SK-N-SH (cell line): Measurements from ENCODE around the gene TXNDC11. TPM values are rescaled to one million over a fixed set of nuclear protein-coding genes. Genes with fewer than 3 reads are reported as not detected.

Source experiments
- CTCF ChIA-PET: fragments of 300-600, 350-600 bp; formaldehyde crosslinking; extraction: SDS; loops from one replicate; lab custom pipeline; 2021; lab: Yijun Ruan, JAX
- POLR2A ChIA-PET: fragments of 350-600 bp; sonication (Branson Sonifier 250); formaldehyde crosslinking; extraction: SDS; loops from one replicate; lab custom pipeline; 2020; ENCODE audit warnings: antibody characterized with exemption, inconsistent platforms; lab: Yijun Ruan, JAX
- DNase-seq: peaks from one replicate; pipeline ENCODE4 v3.0.0; 2012
- H2AFZ ChIP-seq: fragments of 200-600 bp; sonication (generic); 2 replicates; pipeline ENCODE4 v1.8.1; 2016; ENCODE audit warnings: antibody characterized with exemption, mild to moderate bottlenecking, low read depth
- H3F3A ChIP-seq: fragments of 200-600 bp; sonication (generic); replicated peaks from 2 replicates; pipeline ENCODE3; 2016; ENCODE audit warnings: antibody characterized with exemption, mild to moderate bottlenecking; ENCODE audit not compliant: insufficient read depth
- H3K27ac ChIP-seq, 2 experiments: fragments of 200-500 bp in 1 of 2; fragments of 200-600 bp in 1 of 2; sonication (Bioruptor generic) in 1 of 2; sonication (generic), shearing (Covaris generic) in 1 of 2; 2 replicates each; pipeline versions ENCODE4 v1.5.1 to v1.6.1; 2014 to 2016; ENCODE audit warnings: low read depth in 2 of 2, inconsistent platforms in 1 of 2, low read length in 1 of 2, mild to moderate bottlenecking in 1 of 2, mixed read lengths in 1 of 2
- H3K27me3 ChIP-seq: fragments of 200-600 bp; sonication (generic), shearing (Covaris generic); 2 replicates; pipeline ENCODE4 v1.6.1; 2016; ENCODE audit warnings: mixed run types; ENCODE audit not compliant: insufficient read depth
- H3K36me3 ChIP-seq, 2 experiments: fragments of 200-500 bp in 1 of 2; fragments of 200-600 bp in 1 of 2; sonication (Bioruptor generic) in 1 of 2; sonication (generic) in 1 of 2; replicated peaks in 1 of 2; 2 replicates each; pipeline versions ENCODE3 to v1.5.1; 2014 to 2016; ENCODE audit warnings: low read length in 1 of 2, mild to moderate bottlenecking in 1 of 2; ENCODE audit not compliant: insufficient read depth in 2 of 2, control insufficient read depth in 1 of 2
- H3K4me1 ChIP-seq, 2 experiments: fragments of 200-500 bp in 1 of 2; fragments of 200-600 bp in 1 of 2; sonication (Bioruptor generic) in 1 of 2; sonication (generic), shearing (Covaris generic) in 1 of 2; 2 replicates each; pipeline versions ENCODE4 v1.5.1 to v1.6.1; 2014 to 2016; ENCODE audit warnings: low read depth in 1 of 2, low read length in 1 of 2, mixed run types in 1 of 2; ENCODE audit not compliant: insufficient read depth in 2 of 2, control insufficient read depth in 1 of 2
- H3K4me2 ChIP-seq: fragments of 200-600 bp; sonication (generic), shearing (Covaris generic); 2 replicates; pipeline ENCODE4 v1.6.1; 2017; ENCODE audit warnings: mixed run types
- H3K4me3 ChIP-seq, 2 experiments: fragments of 200-500 bp in 1 of 2; fragments of 200-600 bp in 1 of 2; sonication (Bioruptor generic) in 1 of 2; sonication (generic), shearing (Covaris generic) in 1 of 2; 2 replicates each; pipeline versions ENCODE4 v1.5.1 to v1.8.1; 2014 to 2016; ENCODE audit warnings: low read depth in 2 of 2, inconsistent platforms in 1 of 2, low read length in 1 of 2, mild to moderate bottlenecking in 1 of 2, mixed read lengths in 1 of 2, moderate library complexity in 1 of 2
- H3K79me2 ChIP-seq: fragments of 200-600 bp; sonication (generic); 2 replicates; pipeline ENCODE4 v1.8.1; 2017; ENCODE audit warnings: mild to moderate bottlenecking; ENCODE audit not compliant: insufficient read depth
- H3K9ac ChIP-seq: fragments of 200-600 bp; sonication (generic); 2 replicates; pipeline ENCODE4 v1.6.1; 2017; ENCODE audit warnings: mixed run types
- H3K9me2 ChIP-seq: fragments of 200-600 bp; sonication (generic); 2 replicates; pipeline ENCODE4 v1.6.1; 2017; ENCODE audit warnings: mixed run types
- H3K9me3 ChIP-seq: fragments of 200-600 bp; sonication (generic); 2 replicates; pipeline ENCODE4 v1.6.1; 2017; ENCODE audit warnings: mixed run types, mild to moderate bottlenecking, moderate library complexity
- H4K20me1 ChIP-seq: fragments of 200-600 bp; sonication (generic); 2 replicates; pipeline ENCODE4 v1.6.1; 2017; ENCODE audit warnings: mild to moderate bottlenecking, mixed run types; ENCODE audit not compliant: insufficient read depth
- ELF1 ChIP-seq: IDR thresholded peaks from 2 replicates; pipeline ENCODE4 v1.4.0; 2012
- EP300 ChIP-seq, 2 experiments: IDR thresholded peaks; 2 replicates each; pipeline versions ENCODE4 v1.4.0 to v1.6.1; 2012; ENCODE audit warnings: borderline replicate concordance in 1 of 2, low read depth in 1 of 2, low read length in 1 of 2
- FOSL2 ChIP-seq: IDR thresholded peaks from 2 replicates; pipeline ENCODE4 v1.4.0; 2012; ENCODE audit warnings: low read depth, mild to moderate bottlenecking, moderate library complexity, borderline replicate concordance
- JUND ChIP-seq: IDR thresholded peaks from 2 replicates; pipeline ENCODE4 v1.4.0; 2012
- MEF2A ChIP-seq: IDR thresholded peaks from 2 replicates; pipeline ENCODE4 v1.4.0; 2012; ENCODE audit warnings: low read depth, borderline replicate concordance
- MXI1 ChIP-seq: IDR thresholded peaks from 2 replicates; pipeline ENCODE4 v1.6.1; 2012; ENCODE audit warnings: mild to moderate bottlenecking, low read depth, low read length, improper control_type of control experiment
- NFIC ChIP-seq: IDR thresholded peaks from 2 replicates; pipeline ENCODE4 v1.4.0; 2012; ENCODE audit warnings: borderline replicate concordance
- NRF1 ChIP-seq: IDR thresholded peaks from 2 replicates; pipeline ENCODE4 v1.6.1; 2012; ENCODE audit warnings: low read depth, mild to moderate bottlenecking, low read length
- POLR2AphosphoS5 ChIP-seq: IDR thresholded peaks from 2 replicates; pipeline ENCODE4 v1.6.1; 2012; ENCODE audit warnings: low read depth, low read length
- RCOR1 ChIP-seq: fragments of 150-350 bp; IDR thresholded peaks from 2 replicates; pipeline ENCODE4 v1.6.1; 2017; ENCODE audit warnings: antibody characterized with exemption, low read length
- RFX5 ChIP-seq: IDR thresholded peaks from 2 replicates; pipeline ENCODE4 v1.6.1; 2012; ENCODE audit warnings: mild to moderate bottlenecking, improper control_type of control experiment, low read length
- SIN3A ChIP-seq: IDR thresholded peaks from 2 replicates; pipeline ENCODE4 v1.6.1; 2012; ENCODE audit warnings: low read depth, mild to moderate bottlenecking, low read length, moderate library complexity, borderline replicate concordance
- TAF1 ChIP-seq: IDR thresholded peaks from 2 replicates; pipeline ENCODE4 v1.6.1; 2012; ENCODE audit warnings: low read depth, mild to moderate bottlenecking, low read length, moderate library complexity, borderline replicate concordance
- TEAD4 ChIP-seq: IDR thresholded peaks from 2 replicates; pipeline ENCODE4 v1.4.0; 2012; ENCODE audit warnings: mild to moderate bottlenecking, borderline replicate concordance; ENCODE audit not compliant: insufficient read depth
- YY1 ChIP-seq: IDR thresholded peaks from 2 replicates; pipeline ENCODE4 v1.4.0; 2012; ENCODE audit warnings: low read depth, mild to moderate bottlenecking
- WGBS: methylation state at CpG from one replicate; pipeline ENCODE4 v1.1.6; 2017; ENCODE audit warnings: low lambda C conversion rate; 5-methylcytosine and 5-hydroxymethylcytosine counted together
- polyA plus RNA-seq, 3 experiments: library from polyadenylated mRNA; depleted of rRNA; stranded (reverse); fragments of >200 nt; gene quantifications; 2 replicates each; pipeline ENCODE4 v1.2.3, GENCODE V29; 2012
- TF ChIP-seq, protein P1 (sequence below): fragments of 150-350 bp; IDR thresholded peaks from 2 replicates; pipeline ENCODE4 v1.6.1; 2017; ENCODE audit warnings: antibody characterized with exemption, low read length, low read depth, borderline replicate concordance
- TF ChIP-seq, protein P2 (sequence below): IDR thresholded peaks from 2 replicates; pipeline ENCODE4 v1.4.0; 2012; ENCODE audit warnings: low read depth, borderline replicate concordance

The TXNDC11 gene
- polyA plus RNA-seq, 1 of the 3 experiments (the other 2 are of a cell fraction): 37.0 TPM

DNA sequence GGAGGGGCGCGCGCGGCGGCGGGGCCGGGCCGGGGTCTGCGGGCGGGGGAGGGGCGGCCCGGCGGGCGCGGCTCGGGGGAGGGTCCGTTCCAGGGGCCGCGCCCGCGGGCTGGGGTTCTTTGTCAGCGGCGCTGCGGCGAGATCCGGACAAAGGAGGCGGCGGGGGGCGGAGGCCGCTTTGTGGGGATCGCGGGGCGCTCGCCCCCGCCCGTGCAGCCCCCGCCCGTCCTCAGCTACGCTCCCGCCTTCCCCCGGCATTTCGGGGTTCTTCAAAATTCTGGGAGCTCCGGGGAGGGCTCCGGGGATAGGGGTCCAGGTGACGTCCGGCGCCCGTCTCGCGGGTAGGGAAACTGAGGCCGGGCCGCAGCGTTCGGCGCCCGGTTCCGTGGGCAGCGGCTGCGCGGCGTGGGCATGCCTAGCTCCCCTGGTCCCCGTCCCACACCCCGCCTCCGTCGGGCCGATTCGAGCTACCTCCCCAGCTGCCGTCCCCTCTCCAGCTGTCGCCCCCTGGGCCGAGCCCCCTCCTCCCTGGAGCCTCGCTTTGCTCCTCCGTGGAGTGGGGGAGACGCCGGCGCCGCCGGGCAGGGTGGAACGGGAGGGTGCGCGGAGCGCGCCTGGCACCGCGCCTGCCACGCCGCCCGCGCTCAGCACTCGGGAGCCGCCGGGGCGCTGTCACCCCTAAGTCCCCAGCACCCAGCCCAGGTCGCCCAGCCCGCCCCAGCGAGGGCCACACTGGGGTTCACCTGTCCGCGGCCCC lies 73.9 kb downstream of the TXNDC11 start:
- TF ChIP-seq MEF2A (no peak), RCOR1 (no peak), POLR2AphosphoS5 (no peak), SIN3A (no peak), ELF1 (no peak), NRF1 (no peak), TAF1 (no peak), RFX5 (no peak), EP300 (IDR thresholded peaks at IDR 0.05; ENCODE audit: borderline replicate concordance in 1 of 2, low read depth in 1 of 2, low read length in 1 of 2) (no peak), NFIC (no peak), JUND (no peak)
- TF ChIP-seq, protein P1, sequence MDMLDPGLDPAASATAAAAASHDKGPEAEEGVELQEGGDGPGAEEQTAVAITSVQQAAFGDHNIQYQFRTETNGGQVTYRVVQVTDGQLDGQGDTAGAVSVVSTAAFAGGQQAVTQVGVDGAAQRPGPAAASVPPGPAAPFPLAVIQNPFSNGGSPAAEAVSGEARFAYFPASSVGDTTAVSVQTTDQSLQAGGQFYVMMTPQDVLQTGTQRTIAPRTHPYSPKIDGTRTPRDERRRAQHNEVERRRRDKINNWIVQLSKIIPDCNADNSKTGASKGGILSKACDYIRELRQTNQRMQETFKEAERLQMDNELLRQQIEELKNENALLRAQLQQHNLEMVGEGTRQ: no peak
- TF ChIP-seq, all 33 proteins: peak for 0
- Histone ChIP-seq H3K9ac (peak overlapping the region; percentile 68), H3K36me3 (no peaks in the 10 kb centered on the region), H4K20me1 (peaks cover 37% of the 10 kb centered on the region), H3K79me2 (peaks cover 12% of the 10 kb centered on the region), H3K4me2 (peak overlapping the region; percentile 90), H3K27ac (no peak overlapping the region), H3K4me3 (peak overlapping the region; percentile 72 to 76), H3F3A (peaks cover 8% of the 10 kb centered on the region), H3K9me2 (no peaks in the 10 kb centered on the region), H3K27me3 (no peaks in the 10 kb centered on the region), H2AFZ (no peak overlapping the region), H3K9me3 (no peaks in the 10 kb centered on the region), H3K4me1 (peaks cover 0 to 23% of the 10 kb centered on the region in 2 experiments; a peak in 1 of 4 replicates)
- WGBS: 28% methylated on average over 2 of the region's 97 CpGs
- peak; percentile 70 for DNase-seq
- CTCF ChIA-PET: interaction anchor here (0.7 to 1.5 kb wide), 4 partner anchors 9 to 46 kb away, joined by 3 to 5 read pairs (median 3); no protein-coding TSS in a partner anchor
- POLR2A ChIA-PET: interaction anchor here (1.1 to 1.2 kb wide), 2 partner anchors 9 to 258 kb away, joined by 3 to 5 read pairs; no protein-coding TSS in a partner anchor

DNA sequence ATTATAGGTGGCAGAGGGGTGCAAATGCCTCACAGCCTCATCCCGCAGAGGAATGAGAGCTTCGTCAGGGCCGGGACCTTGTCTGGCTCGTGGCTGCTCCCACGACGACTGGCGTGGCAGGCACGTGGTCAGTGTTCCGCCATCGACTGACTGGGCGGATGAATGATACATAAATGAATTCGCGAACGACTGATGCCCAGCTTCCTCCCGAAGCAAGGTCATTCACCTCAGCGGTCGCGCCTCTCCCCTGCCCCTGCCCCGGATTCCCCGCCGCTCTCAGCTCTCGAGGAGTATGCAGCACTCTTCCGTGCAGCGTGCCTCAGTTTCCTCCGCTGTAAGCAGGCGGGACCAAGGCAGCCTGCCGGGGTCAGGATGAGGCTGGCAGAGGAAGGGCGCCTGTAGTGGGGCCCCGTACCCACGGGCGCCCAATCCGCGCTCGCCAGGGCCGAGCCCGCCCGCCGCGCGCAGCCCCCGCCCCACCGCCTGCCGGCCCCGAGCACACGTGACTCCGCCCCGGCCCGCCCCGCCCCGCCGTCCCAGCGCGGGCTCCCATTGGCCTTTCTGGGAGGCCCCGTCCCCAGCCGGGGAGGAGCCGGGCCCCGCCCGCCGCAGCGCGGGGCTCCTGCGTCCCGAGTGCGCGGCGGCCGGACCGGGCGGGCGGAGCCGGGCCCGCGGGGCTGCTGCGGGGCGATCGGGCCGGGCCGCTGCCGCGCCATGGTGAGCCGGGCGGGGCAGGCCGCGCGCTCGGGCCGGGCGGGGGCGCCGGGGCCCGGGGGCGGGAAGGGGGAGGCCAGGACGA lies 74.6 kb downstream of the TXNDC11 start, which contains the start of gene SNN:
Gene SNN (plus strand): TSS at position 632 of the 799 bp plus-strand sequence. CDS start 7,605 bp downstream, outside the sequence.
- ChIA-PET POLR2A (interaction anchor here (0.7 to 1.2 kb wide), 4 partner anchors 9 to 257 kb away, joined by 3 to 8 read pairs (median 4); no protein-coding TSS in a partner anchor), CTCF (interaction anchor here (1.2 to 2.1 kb wide), 4 partner anchors 27 to 272 kb away, joined by 3 to 5 read pairs (median 3); no protein-coding TSS in a partner anchor)
- WGBS: 43% methylated on average over 26 of the region's 93 CpGs
- TF ChIP-seq FOSL2 (no peak), NRF1 (peak; percentile 7; the same call in 1 of the 2 replicates), TEAD4 (no peak), MXI1 (peak; percentile 22; the same call in 1 of the 2 replicates), YY1 (no peak)
- TF ChIP-seq, protein P2, sequence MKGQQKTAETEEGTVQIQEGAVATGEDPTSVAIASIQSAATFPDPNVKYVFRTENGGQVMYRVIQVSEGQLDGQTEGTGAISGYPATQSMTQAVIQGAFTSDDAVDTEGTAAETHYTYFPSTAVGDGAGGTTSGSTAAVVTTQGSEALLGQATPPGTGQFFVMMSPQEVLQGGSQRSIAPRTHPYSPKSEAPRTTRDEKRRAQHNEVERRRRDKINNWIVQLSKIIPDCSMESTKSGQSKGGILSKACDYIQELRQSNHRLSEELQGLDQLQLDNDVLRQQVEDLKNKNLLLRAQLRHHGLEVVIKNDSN: peak; percentile 68; the same call in 1 of the 2 replicates
- Histone ChIP-seq H3K36me3 (no peaks in the 10 kb centered on the region), H4K20me1 (peaks cover 31% of the 10 kb centered on the region), H3F3A (peaks cover 8% of the 10 kb centered on the region), H3K27ac (peak within 1 kb of the TSS in 1 of 2 experiments; percentile 51; a peak in 1 of 4 replicates), H3K9ac (peak within 1 kb of the TSS; percentile 68), H3K9me3 (no peaks in the 10 kb centered on the region), H3K9me2 (no peaks in the 10 kb centered on the region), H2AFZ (peak within 1 kb of the TSS; percentile 83; the same call in 1 of the 2 replicates), H3K79me2 (peaks cover 12% of the 10 kb centered on the region), H3K4me2 (peak within 1 kb of the TSS; percentile 90), H3K27me3 (no peaks in the 10 kb centered on the region), H3K4me1 (peaks cover 0 to 23% of the 10 kb centered on the region in 2 experiments; a peak in 1 of 4 replicates), H3K4me3 (peak within 1 kb of the TSS; percentile 72 to 76)
- peak; percentile 100 for DNase-seq
